Left kidney (tissue), 8 donors: ENCODE measurements around the gene WNT3A. TPM values are rescaled to one million over a fixed set of nuclear protein-coding genes. Genes with fewer than 3 reads are reported as not detected.
A peak's percentile ranks its signal among the peaks of the same experiment; 100 is the strongest.
"Not testable (repeated sequence)": the region's sequence is repeated elsewhere in the genome, so short reads cannot be mapped to it uniquely, and the experiment has no call there.

ENCODE experiments used
- DNase-seq: peaks from one replicate; pipeline ENCODE4 v3.0.0-alpha.2; 2013
- long read RNA-seq, 8 donors: transcript quantifications; one replicate each; lab custom pipeline, GENCODE V29; 2026
- polyA plus RNA-seq: library from polyadenylated mRNA; unstranded; fragments of 120-200 nt; gene quantifications from one replicate; pipeline ENCODE4 v1.2.1, GENCODE V29; 2013; ENCODE audit not compliant: insufficient read length

WNT3A gene, protein sequence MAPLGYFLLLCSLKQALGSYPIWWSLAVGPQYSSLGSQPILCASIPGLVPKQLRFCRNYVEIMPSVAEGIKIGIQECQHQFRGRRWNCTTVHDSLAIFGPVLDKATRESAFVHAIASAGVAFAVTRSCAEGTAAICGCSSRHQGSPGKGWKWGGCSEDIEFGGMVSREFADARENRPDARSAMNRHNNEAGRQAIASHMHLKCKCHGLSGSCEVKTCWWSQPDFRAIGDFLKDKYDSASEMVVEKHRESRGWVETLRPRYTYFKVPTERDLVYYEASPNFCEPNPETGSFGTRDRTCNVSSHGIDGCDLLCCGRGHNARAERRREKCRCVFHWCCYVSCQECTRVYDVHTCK
- 0.07 TPM for polyA plus RNA-seq
- long read RNA-seq, donor 1: 0 reads
- long read RNA-seq, donor 2: 0 reads
- long read RNA-seq, donor 3: 0 reads
- long read RNA-seq, donor 4: 0 reads
- long read RNA-seq, donor 5: 0 reads
- long read RNA-seq, donor 6: 0 reads
- long read RNA-seq, donor 7: 0 reads
- long read RNA-seq, donor 8: 0 reads

DNA sequence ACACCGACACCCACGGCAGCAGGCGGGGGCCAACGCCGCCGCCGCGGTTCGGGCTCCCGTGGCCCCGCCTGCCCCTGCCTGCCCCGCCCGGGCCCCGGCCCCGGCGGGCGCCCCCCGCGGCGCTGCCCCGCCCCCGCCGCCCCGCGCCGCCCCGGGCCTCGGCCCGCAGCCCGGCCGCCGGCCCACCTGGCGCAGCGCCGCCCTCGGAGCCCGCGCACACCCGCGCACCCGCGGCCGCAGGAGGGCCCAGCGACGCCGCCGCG, at the start of gene WNT3A:
WNT3A (plus strand) TSS at position 213 of the 263 bp plus-strand sequence. CDS start 131 bp downstream, outside the sequence.
- no peak for DNase-seq

GRCh38 chr1:227958617-227959324, 48.0 kb upstream of the WNT3A start:
- no peak for DNase-seq

- DNase-seq: no peak
Measured at GRCh38 chr1:227959325-227959860, 47.4 kb upstream of the WNT3A start.

DNA sequence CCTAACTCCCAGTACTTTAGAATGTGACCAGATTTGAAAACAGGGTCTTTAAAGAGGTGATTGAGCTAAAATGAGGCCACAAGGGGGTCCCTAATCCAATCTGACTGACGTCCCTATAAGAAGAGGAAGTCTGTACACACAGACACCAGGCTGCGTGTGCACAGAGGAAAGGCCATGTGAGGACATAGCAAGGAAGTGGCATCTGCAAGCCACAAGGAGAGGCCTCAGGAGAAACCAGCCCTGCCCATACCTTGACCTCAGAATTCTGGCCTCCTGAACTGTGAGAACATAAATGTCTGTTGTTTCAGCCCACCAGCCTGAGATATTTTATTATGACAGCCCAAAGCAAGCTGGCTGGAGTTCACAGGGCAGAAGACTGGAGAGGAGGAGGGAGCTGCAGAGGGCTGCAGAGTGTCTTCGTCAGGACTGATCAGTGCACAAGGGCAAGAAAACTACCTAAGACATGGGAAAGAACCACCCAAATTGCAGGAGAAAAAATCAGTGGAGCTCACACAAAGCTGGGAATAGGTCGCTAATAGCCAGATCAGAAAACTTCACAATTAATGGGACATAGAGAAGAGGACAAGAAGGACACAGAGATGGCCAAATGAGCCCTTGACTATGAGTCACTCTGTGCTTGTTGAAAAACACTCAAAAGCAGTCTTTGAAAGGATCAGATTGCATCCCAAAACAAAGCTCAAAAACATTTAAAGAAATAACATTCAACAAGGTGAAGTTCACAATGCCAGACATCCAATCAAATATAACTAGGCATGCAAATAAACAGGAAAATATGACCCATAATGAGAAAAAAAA, 44.9 kb upstream of the WNT3A start:
- no peak for DNase-seq

DNA sequence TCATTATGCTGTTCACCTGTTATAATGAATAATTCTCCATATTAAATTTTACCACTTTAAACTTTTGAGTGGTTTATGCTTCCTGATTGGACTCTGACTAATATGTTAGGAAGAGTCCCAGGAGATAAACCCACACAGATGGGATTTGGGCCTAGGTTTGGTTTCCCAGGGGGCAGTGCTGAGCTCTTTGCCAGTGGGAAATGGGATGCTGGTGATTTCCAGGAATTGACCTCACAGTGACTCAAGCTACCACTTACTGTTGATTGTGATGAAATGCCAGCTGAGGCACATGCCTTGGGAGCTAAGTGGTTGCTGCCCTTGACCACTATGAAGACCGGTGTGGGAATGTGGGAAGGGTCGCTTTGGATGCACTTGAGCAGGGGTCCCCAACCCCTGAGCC, 40.1 kb upstream of the WNT3A start:
- not testable (repeated sequence) for DNase-seq

DNA sequence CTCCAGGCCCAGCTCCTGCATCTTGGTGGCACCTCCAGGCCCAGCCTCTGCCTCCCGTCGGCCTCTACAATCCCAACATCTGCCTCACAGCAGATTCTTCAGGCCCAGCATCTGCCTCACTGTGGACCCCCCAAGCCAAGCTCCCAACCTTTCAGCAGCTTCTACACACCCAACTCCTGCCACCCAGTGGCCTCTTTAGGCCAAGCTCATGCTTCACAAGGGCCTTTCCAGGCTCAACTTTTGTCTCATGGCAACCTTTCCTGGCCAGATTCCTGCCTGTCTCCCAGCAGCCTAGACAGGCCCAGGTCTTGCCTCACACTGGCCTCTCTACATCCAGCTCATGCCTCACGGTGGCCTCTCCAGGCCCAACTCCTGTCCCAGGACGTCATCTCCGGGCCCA, 39.0 kb upstream of the WNT3A start:
- DNase-seq: not testable (repeated sequence)

DNA sequence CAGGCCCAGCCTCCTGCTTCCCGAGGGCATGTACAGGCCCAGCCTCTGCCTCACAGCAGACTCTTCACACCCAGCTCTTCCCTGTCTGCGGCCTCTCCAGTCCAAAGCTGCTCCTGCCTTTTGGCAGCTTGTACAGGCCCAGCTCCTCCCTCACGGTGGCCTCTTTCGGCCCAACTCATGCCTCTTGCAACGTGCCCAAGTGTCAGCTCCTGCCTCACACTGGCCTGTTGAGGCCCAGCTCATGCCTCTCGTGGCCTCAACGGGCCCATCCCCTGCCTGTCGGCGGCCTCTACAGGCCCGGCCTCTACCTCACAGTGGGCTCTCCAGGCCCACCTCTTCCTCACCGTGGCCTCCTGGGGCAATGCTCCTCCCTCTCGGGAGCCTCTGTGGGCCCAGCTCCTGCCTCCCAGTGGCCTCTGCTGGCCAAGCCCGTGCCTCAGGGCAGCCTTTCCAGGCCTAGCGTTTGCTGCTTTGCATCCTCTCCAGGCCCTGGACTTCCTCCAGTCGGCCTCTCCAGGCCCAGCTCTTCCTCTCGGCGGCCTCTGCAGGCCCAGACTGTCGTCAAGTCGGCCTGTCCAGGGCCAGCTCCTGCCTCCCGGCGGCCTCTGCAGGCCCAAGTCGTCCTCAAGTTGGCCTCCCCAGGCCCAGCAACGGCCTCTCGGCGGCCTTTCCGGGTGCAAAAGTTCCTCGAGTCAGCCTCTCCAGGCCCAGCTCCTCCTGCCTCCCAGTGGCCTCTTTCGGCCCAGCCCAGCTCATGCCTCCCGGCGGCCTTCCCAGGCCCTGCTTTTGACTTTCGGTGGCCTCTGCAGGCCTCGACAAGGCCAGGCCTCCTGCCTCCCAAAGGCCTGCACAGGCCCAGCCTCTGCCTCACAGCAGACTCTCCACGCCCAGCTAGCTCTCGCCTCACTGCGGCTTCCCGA, 36.5 kb upstream of the WNT3A start:
- not testable (repeated sequence) for DNase-seq

GRCh38 chr1:227971216-227971615, 35.6 kb upstream of the WNT3A start:
- not testable (repeated sequence) for DNase-seq

- DNase-seq: not testable (repeated sequence)
Measured at GRCh38 chr1:227971643-227972282, 35.0 kb upstream of the WNT3A start.

- not testable (repeated sequence) for DNase-seq
Measured at GRCh38 chr1:227972283-227972679, 34.5 kb upstream of the WNT3A start.

- peak; percentile 37 for DNase-seq
Measured at GRCh38 chr1:227972843-227973374, 33.9 kb upstream of the WNT3A start.

GRCh38 chr1:227973724-227974288, 33.0 kb upstream of the WNT3A start:
- DNase-seq: not testable (repeated sequence)

DNA sequence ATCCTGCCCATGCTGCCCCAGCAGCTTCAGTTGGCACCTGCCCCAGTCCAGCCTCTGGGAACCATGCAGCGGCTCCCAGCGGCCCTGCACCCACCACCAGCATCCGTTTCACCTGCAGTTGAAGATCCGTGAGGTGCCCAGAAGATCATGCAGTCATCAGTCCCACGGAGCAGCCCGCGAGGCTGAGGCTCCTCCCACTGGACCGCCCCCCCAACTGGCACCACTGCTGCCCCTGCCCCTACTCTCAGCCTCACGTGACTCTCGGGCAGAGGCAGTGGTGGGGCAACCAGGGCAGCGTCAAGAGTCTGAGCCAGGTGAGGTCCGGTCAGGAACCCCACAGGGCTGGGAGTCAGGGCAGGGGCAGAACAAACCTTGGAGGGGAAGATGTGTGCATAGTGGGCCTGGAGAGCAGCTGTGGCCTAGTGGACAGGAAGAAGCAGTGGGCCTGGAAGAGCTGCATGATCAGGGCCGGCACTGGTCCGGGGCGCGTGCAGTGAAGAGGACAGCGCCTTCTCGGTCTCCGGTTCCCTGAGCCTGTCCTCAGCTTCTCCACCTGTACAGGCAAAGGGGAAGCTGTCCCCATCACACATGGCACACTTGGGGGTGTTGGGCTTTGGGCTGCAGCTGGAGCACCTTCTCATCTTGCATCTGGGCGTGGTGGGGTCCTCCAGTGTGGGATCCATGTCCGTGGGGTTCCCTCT, 31.1 kb upstream of the WNT3A start:
- DNase-seq: not testable (repeated sequence)

DNA sequence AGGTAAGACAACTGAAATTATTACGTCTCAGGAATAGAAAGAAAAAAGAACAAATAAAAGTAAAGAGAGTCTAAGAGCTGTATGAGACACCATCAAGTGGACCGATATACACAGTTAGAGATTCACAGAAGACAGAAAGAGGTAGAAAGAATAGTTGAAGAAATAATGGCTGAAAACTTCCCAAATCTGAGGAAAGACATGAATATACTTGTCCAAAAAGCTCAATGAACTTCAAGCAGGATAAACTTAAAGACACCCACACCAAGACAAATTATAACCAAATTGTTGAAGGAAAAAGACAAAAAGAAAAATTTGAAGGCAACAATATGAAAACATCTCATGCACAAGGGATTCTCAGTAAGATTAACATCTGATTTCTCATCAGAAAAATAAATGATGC, 19.6 kb upstream of the WNT3A start:
- DNase-seq: no peak

DNA sequence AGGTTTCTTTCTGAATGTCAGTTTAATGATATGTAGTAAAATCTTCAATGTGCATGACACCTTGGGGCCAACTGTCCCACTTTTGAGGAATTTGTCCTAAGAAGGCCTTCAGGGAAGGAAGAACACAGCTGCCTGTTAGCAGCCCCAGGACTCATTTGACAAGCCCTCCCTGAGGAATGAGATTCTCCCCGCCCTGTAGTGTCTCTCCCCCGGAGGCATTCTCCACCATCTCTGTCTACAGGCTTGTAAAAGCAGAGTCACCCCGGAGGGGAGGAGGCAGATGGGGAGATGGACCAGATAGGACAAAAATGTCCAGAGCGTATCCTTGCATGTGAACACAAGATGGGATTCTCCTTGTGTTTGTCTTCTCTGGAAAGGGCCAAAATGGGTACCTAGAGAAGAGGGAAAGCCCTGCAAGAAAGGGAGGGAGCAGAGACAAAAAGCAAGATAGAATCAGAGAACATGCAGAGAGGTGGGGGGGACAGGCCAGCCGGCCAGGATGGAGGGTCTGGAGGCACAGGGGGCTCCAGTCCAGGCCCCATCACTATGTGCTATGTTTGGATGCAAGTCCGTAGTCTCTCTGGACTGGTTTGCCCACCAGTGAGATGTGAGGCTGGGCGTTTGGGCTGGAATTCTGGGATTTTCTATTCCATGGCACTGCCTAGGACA, 12.0 kb upstream of the WNT3A start:
- no peak for DNase-seq

GRCh38 chr1:227996187-227996950, 10.4 kb upstream of the WNT3A start:
- DNase-seq: no peak

DNA sequence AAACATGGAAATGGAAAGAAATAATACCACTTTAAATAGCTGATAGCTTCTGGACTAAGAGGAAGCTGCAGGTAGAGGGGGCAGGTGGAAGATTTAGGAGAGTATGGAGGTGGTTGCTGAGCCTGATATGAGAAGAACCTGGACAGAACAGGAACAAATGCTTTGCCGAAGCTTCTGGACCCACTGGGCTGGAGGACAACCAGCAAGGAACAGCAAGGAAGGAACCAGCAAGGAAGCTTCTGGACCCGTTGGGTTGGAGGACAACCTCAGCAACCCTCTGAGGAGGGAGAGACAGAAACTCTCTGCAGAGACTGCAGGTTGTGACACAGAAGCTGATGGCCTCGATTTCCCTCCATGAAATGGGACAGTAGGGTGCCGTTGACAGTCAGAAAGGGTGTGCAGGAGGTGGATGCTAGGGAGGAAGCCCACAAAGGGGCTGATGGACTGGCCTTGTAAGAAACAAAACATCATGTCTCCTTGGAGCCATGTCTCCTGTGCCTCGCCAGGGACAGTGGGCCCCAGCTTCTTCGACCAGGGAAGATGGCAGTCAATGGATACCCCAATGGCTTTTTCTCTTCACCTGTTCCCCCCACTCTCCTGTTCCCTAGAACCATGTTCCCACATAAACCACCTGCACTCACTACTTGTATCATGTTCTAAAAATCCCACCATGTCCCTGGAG, 8.3 kb upstream of the WNT3A start:
- DNase-seq: no peak
